Jurkat, Clone E6-1 (cell line): ENCODE data around the gene CDH1.
"Not testable (repeated sequence)": the region's sequence is repeated elsewhere in the genome, so short reads cannot be mapped to it uniquely, and the experiment has no call there.

Source experiments
- DNase-seq: peaks from one replicate; pipeline ENCODE4 v3.0.0-alpha.2; 2011; ENCODE audit warnings: low read depth, low spot score
- H3K4me3 ChIP-seq: 2 replicates; pipeline ENCODE4 v1.5.1; 2011; ENCODE audit warnings: mild to moderate bottlenecking, low read length, control low read depth, moderate library complexity

Gene CDH1

DNA sequence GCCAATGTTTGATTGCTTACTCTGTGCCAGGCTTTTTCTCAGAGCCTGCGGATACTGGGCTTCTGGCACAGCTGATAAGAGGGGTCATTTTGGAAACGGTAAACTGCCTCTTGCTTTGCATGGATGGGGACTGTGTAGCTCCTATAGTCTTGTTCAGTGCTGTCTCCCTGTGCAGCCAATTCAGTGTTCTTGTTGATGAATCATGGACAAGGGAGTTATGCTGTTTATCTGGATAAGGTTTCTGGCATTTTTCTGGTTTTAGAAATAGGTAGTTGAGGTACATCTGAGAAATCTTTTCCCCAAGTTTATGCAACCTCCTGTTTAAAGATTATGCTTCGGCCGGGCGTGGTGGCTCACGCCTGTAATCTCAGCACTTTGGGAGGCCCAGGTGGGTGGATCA is 89.6 kb downstream of the CDH1 start:
- H3K4me3 ChIP-seq: no peak overlapping the region
- DNase-seq: no peak

DNA sequence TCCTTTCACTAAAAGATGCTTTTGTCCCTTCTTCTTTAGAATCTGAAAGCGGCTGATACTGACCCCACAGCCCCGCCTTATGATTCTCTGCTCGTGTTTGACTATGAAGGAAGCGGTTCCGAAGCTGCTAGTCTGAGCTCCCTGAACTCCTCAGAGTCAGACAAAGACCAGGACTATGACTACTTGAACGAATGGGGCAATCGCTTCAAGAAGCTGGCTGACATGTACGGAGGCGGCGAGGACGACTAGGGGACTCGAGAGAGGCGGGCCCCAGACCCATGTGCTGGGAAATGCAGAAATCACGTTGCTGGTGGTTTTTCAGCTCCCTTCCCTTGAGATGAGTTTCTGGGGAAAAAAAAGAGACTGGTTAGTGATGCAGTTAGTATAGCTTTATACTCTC is 96.2 kb downstream of the CDH1 start:
- no peak overlapping the region for H3K4me3 ChIP-seq
- DNase-seq: no peak

GRCh38 chr16:68834550-68834949 is 97.5 kb downstream of the CDH1 start:
- no peak for DNase-seq
- H3K4me3 ChIP-seq: no peak overlapping the region

GRCh38 chr16:68835970-68836369 is 98.9 kb downstream of the CDH1 start:
- no peak for DNase-seq
- no peak overlapping the region for H3K4me3 ChIP-seq

- H3K4me3 ChIP-seq: no peak overlapping the region
- no peak for DNase-seq
These were observed 102.7 kb downstream of the CDH1 start for GRCh38 chr16:68839831-68840230.

GRCh38 chr16:68842964-68843481 is 105.9 kb downstream of the CDH1 start:
- not testable (repeated sequence) for DNase-seq
- peak overlapping the region; percentile 84 for H3K4me3 ChIP-seq

DNA sequence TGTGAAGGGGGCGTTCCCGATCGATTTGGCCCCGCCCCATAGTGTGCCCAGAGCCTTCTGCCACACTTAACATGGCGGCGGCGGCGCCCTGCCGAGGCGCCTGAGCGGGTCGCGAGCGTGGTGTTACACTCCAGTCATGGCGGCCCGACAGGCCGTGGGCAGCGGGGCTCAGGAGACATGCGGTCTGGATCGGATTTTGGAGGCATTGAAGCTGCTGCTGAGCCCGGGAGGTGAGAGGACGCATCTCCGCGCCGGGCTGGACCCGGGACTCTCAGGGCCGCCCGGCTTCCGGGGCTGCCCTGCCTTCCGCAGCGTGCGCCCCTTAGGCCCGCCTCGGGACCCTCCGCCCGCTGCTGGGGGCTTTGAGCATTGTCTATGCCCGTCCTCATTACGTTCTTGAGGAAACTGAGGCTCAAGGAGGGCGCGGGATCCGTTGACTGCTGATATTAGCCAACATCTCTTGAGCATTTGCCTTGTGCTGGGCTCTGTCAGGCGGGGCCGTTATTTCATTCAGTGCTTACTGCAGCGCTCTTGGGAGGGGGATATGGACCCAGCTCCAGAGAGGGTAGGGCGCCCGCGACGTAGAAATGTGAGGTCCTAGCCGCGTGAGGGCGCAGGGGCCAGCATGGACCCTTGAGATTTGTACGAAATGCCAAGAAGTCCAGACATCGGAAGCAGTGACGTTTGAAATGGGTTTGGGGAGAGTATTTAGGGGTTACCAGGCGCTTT is 106.6 kb downstream of the CDH1 start, which contains the start of gene TANGO6:
Gene TANGO6, plus strand, starts transcription at position 50 of the 729 bp plus-strand sequence. Its CDS starts 87 bp downstream, at position 137.
- peak within 1 kb of the TSS; percentile 84 for H3K4me3 ChIP-seq
- peak; percentile 81 for DNase-seq

DNA sequence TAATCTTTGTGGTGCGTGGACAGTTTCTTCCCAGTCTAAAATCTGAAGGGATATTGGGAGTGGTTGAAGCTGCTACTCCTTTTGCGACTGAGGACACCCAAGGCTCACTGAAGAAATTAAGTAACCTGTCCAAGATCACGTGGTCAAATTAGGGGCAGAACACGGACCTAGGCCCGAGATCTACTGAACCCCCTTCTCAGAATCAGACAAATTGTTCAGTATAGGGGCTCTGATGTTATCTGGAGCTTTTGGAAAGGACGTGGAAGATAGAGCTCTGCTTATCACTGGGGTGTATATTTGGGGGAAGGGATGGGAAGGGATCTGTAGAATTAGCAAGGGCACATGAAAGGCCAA is 107.1 kb downstream of the CDH1 start:
- DNase-seq: no peak
- peak overlapping the region; percentile 84 for H3K4me3 ChIP-seq

DNA sequence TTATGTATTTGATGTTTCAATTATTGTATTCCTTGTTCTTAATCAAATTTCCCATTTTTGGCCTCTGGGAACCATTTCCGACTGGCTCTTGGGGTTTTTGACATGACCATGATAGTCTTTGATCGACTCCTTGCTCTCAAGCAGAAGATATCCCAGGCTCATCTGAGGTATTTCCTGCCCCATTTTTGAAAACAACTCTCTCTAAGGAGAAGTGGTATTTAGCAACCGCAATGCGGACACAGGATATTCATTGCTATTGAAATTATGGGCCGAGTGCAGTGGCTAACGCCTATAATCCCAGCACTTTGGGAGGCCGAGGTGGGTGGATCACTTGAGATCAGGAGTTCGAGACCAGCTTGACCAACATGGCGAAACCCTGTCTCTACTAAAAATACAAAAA is 111.7 kb downstream of the CDH1 start:
- DNase-seq: no peak
- no peak overlapping the region for H3K4me3 ChIP-seq

DNA sequence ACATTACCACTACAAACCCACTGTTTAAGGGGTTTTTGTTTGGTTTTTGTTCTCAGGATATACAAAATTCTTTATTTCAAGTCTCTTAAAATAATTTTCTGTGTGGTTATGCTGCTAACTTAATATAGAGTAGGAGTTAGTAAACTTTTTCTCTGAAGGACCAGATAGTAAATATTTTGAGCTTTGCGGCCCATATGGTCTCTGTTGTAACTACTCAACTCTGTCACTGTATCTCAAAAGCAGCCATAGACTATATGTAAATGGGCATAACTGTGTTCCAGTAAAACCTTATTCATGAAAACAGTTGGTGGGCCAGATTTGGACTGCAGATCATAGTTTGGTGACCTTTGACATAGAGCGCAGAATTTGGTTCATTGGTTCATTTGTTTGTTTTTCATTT is 113.4 kb downstream of the CDH1 start:
- DNase-seq: no peak
- no peak overlapping the region for H3K4me3 ChIP-seq

DNA sequence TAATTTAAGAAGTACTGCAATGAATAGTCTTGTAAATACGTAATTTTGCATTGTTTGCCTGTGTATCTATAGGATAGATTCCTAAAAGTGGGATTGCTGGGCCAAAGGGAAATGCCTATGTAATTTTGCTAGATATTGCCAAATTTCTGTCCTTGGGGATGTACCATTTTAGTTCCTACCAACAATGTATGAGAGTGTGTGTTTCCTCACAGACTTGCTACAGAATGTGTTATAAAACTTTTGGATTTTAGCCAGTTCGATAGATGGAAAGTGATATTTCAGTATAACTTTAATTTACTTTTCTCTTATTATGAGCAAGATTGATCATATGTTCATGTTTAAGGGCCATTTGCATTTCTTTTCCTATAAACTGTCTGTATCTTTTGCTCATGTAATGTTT is 114.5 kb downstream of the CDH1 start:
- DNase-seq: no peak
- H3K4me3 ChIP-seq: no peak overlapping the region

GRCh38 chr16:68857479-68857878 is 120.4 kb downstream of the CDH1 start:
- DNase-seq: no peak

GRCh38 chr16:68859828-68860227 is 122.7 kb downstream of the CDH1 start:
- H3K4me3 ChIP-seq: no peak overlapping the region
- DNase-seq: no peak

More at GRCh38 chr16:68857479-68857878, 120.4 kb downstream of the CDH1 start:
- H3K4me3 ChIP-seq: no peak overlapping the region

GRCh38 chr16:68860978-68861892 is 124.1 kb downstream of the CDH1 start:
- DNase-seq: no peak
- no peak overlapping the region for H3K4me3 ChIP-seq

- DNase-seq: no peak
- no peak overlapping the region for H3K4me3 ChIP-seq
These were observed 129.8 kb downstream of the CDH1 start for GRCh38 chr16:68866933-68867332.

GRCh38 chr16:68869492-68870088 is 132.5 kb downstream of the CDH1 start:
- H3K4me3 ChIP-seq: no peak overlapping the region

GRCh38 chr16:68873635-68874471 is 136.8 kb downstream of the CDH1 start:
- H3K4me3 ChIP-seq: no peak overlapping the region
- no peak for DNase-seq

More at GRCh38 chr16:68869492-68870088, 132.5 kb downstream of the CDH1 start:
- no peak for DNase-seq

GRCh38 chr16:68875871-68876270 is 138.8 kb downstream of the CDH1 start:
- DNase-seq: no peak
- H3K4me3 ChIP-seq: no peak overlapping the region

- H3K4me3 ChIP-seq: no peak overlapping the region
- DNase-seq: no peak
These were observed 146.6 kb downstream of the CDH1 start for GRCh38 chr16:68883685-68884084.
